ENCODE data around the gene SETDB1. TPM values are rescaled to one million over a fixed set of nuclear protein-coding genes. Genes with fewer than 3 reads are reported as not detected.

The SETDB1 gene
- total and polyA plus RNA-seq, 2 experiments from 2014 or later = 12.9 to 33.7 TPM

- Histone ChIP-seq H3K4me2 (no peak overlapping the region), H3K4me3 (no peak overlapping the region), H3K9me3 (ENCODE audit: low read depth) (no peaks in the 10 kb centered on the region), H4K20me1 (ENCODE audit: insufficient read depth, poor library complexity, severe bottlenecking) (no peaks in the 10 kb centered on the region), H3K27ac (no peak overlapping the region), H3K27me3 (no peaks in the 10 kb centered on the region), H3K4me1 (ENCODE audit: insufficient read depth) (no peaks in the 10 kb centered on the region), H2AFZ (no peak overlapping the region), H3K36me3 (replicated peaks; ENCODE audit: insufficient read depth, low read depth) (no peaks in the 10 kb centered on the region), H3K79me2 (no peaks in the 10 kb centered on the region), H3K9me2 (replicated peaks; ENCODE audit: insufficient read depth) (no peaks in the 10 kb centered on the region)
- 71% methylated on average over 2 of the region's 2 CpGs for WGBS (ENCODE audit: low lambda C conversion rate, missing lambda C conversion rate)
- TF ChIP-seq CTCF (IDR thresholded peaks at IDR 0.05; ENCODE audit: poor library complexity) = no peak
- TF ChIP-seq EZH2phosphoT487 (IDR thresholded peaks at IDR 0.05; ENCODE audit: low read depth, severe bottlenecking, unreplicated experiment) = no peak
- no peak for TF ChIP-seq EZH2 (IDR thresholded peaks at IDR 0.05; ENCODE audit: borderline replicate concordance)
- DNase-seq (ENCODE audit: low spot score) = no peak
These were observed 19.4 kb upstream of the SETDB1 start for GRCh38 chr1:150906813-150907212.

DNA sequence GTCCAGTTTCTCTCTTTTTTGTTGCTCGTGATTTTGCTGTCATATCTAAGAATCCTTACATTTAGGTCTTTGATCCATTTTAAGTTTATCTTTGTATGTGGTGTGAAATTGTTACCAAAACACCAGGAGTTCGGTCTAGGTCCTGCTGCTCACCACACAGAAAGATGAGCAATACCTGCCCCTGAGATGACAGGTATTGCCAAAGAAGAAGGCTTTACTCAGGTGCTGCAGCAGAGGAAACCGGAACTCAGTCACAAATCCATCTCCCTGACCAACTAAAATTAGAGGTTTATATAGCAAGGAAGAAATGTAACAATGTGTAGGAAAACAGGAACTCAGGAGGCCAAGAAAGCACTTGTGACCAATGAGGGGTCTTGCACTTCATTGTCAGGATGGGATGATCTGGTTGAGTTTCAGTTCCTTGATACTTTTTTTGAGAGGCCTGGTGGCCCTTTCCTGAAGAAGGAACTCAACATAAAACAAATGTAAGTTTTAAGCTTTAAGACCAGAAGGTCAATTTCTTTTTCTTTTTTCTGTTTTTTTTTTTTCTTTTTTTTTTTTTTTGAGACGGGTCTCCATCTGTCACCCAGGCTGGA is 16.5 kb upstream of the SETDB1 start:
- Histone ChIP-seq H3K9me3 (ENCODE audit: low read depth) (no peaks in the 10 kb centered on the region), H3K27ac (no peak overlapping the region), H3K36me3 (replicated peaks; ENCODE audit: insufficient read depth, low read depth) (no peaks in the 10 kb centered on the region), H3K27me3 (no peaks in the 10 kb centered on the region), H3K4me2 (no peak overlapping the region), H4K20me1 (ENCODE audit: insufficient read depth, poor library complexity, severe bottlenecking) (no peaks in the 10 kb centered on the region), H3K79me2 (no peaks in the 10 kb centered on the region), H3K9me2 (replicated peaks; ENCODE audit: insufficient read depth) (no peaks in the 10 kb centered on the region), H2AFZ (no peak overlapping the region), H3K4me3 (no peak overlapping the region), H3K4me1 (ENCODE audit: insufficient read depth) (no peaks in the 10 kb centered on the region)
- TF ChIP-seq EZH2phosphoT487 (IDR thresholded peaks at IDR 0.05; ENCODE audit: low read depth, severe bottlenecking, unreplicated experiment) (no peak), EZH2 (IDR thresholded peaks at IDR 0.05; ENCODE audit: borderline replicate concordance) (no peak), CTCF (IDR thresholded peaks at IDR 0.05; ENCODE audit: poor library complexity) (no peak)
- no peak for DNase-seq (ENCODE audit: low spot score)
- 91% methylated on average over 3 of the region's 4 CpGs for WGBS (ENCODE audit: low lambda C conversion rate, missing lambda C conversion rate)

DNA sequence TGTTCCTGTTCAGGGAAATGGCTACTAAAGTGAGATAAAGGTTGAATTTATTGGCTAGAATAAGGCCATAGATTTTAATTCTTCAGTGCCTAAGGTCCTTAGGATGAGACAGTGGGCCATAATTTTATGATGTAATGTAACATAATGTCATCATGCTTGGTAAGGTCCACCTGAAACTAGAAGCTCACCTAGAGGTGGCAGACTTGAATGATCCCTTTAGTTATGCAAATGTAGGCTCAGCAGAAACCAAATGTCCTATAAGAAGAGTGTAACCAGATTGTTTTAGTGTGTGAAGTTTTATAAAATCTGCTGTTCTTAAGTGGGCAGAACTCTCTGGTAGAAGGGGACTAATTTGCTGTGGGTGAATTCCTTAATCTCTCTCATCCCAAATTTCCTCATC is 13.5 kb upstream of the SETDB1 start:
- no peaks in the 10 kb centered on the region for H3K36me3 ChIP-seq (replicated peaks; ENCODE audit: insufficient read depth, low read depth)
- H3K4me2 ChIP-seq = no peak overlapping the region
- no peak overlapping the region for H2AFZ ChIP-seq
- DNase-seq (ENCODE audit: low spot score) = no peak
- H3K4me1 ChIP-seq (ENCODE audit: insufficient read depth) = no peaks in the 10 kb centered on the region
- H3K79me2 ChIP-seq = no peaks in the 10 kb centered on the region
- H3K27ac ChIP-seq = no peak overlapping the region
- H3K9me3 ChIP-seq (ENCODE audit: low read depth) = no peaks in the 10 kb centered on the region
- no peaks in the 10 kb centered on the region for H3K9me2 ChIP-seq (replicated peaks; ENCODE audit: insufficient read depth)
- H4K20me1 ChIP-seq (ENCODE audit: insufficient read depth, poor library complexity, severe bottlenecking) = no peaks in the 10 kb centered on the region
- no peak overlapping the region for H3K4me3 ChIP-seq
- TF ChIP-seq CTCF (IDR thresholded peaks at IDR 0.05; ENCODE audit: poor library complexity) = no peak
- no peak for TF ChIP-seq EZH2phosphoT487 (IDR thresholded peaks at IDR 0.05; ENCODE audit: low read depth, severe bottlenecking, unreplicated experiment)
- no peak for TF ChIP-seq EZH2 (IDR thresholded peaks at IDR 0.05; ENCODE audit: borderline replicate concordance)
- H3K27me3 ChIP-seq = no peaks in the 10 kb centered on the region

DNA sequence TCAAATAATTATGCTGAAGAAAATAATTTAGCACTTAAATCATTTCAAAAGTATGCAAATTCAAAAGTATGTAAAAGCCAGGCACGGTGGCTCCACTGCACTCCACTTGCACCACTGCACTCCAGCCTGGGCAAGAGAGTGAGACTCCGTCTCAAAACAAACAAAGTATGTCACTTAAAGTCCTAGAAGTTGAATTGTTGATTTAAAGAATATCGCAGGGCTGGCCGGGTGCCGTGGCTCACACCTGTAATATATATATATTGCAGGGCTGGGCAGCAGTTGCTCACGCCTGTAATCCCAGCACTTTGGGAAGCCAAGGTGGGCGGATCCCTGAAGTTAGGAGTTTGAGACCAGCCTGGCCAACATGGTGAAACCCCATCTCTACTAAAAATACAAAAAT is 8.8 kb upstream of the SETDB1 start:
- no peaks in the 10 kb centered on the region for H3K27me3 ChIP-seq
- H3K4me3 ChIP-seq = no peak overlapping the region
- no peak overlapping the region for H3K4me2 ChIP-seq
- H3K4me1 ChIP-seq (ENCODE audit: insufficient read depth) = no peaks in the 10 kb centered on the region
- H3K36me3 ChIP-seq (replicated peaks; ENCODE audit: insufficient read depth, low read depth) = no peaks in the 10 kb centered on the region
- H3K9me3 ChIP-seq (ENCODE audit: low read depth) = no peaks in the 10 kb centered on the region
- no peak overlapping the region for H3K27ac ChIP-seq
- no peak overlapping the region for H2AFZ ChIP-seq
- DNase-seq (ENCODE audit: low spot score) = no peak
- H4K20me1 ChIP-seq (ENCODE audit: insufficient read depth, poor library complexity, severe bottlenecking) = no peaks in the 10 kb centered on the region
- H3K79me2 ChIP-seq = no peaks in the 10 kb centered on the region
- no peak for TF ChIP-seq CTCF (IDR thresholded peaks at IDR 0.05; ENCODE audit: poor library complexity)
- no peak for TF ChIP-seq EZH2phosphoT487 (IDR thresholded peaks at IDR 0.05; ENCODE audit: low read depth, severe bottlenecking, unreplicated experiment)
- TF ChIP-seq EZH2 (IDR thresholded peaks at IDR 0.05; ENCODE audit: borderline replicate concordance) = no peak
- 80% methylated on average over 7 of the region's 7 CpGs for WGBS (ENCODE audit: low lambda C conversion rate, missing lambda C conversion rate)
- H3K9me2 ChIP-seq (replicated peaks; ENCODE audit: insufficient read depth) = no peaks in the 10 kb centered on the region
